Keratinocyte (primary cell): Measurements from ENCODE around the gene AZIN2.

Source experiments
- EZH2 ChIP-seq: IDR thresholded peaks from one replicate; pipeline ENCODE4 v1.6.1; 2012; ENCODE audit warnings: inconsistent platforms, mild to moderate bottlenecking, low read length, moderate library complexity
- TF ChIP-seq, protein P1 (sequence below), 3 experiments: IDR thresholded peaks in 1 of 3; conservative IDR thresholded peaks in 1 of 3; optimal IDR thresholded peaks in 1 of 3; 2 replicates in 2 of 3; 3 replicates in 1 of 3; pipeline versions ENCODE3 to v1.5.1; 2011; ENCODE audit warnings: low read length in 3 of 3, mild to moderate bottlenecking in 3 of 3, moderate library complexity in 2 of 3, control low read depth in 1 of 3, inconsistent platforms in 1 of 3; ENCODE audit not compliant: insufficient read depth in 2 of 3; ENCODE audit errors: extremely low read depth in 1 of 3

- TF ChIP-seq, protein P1, sequence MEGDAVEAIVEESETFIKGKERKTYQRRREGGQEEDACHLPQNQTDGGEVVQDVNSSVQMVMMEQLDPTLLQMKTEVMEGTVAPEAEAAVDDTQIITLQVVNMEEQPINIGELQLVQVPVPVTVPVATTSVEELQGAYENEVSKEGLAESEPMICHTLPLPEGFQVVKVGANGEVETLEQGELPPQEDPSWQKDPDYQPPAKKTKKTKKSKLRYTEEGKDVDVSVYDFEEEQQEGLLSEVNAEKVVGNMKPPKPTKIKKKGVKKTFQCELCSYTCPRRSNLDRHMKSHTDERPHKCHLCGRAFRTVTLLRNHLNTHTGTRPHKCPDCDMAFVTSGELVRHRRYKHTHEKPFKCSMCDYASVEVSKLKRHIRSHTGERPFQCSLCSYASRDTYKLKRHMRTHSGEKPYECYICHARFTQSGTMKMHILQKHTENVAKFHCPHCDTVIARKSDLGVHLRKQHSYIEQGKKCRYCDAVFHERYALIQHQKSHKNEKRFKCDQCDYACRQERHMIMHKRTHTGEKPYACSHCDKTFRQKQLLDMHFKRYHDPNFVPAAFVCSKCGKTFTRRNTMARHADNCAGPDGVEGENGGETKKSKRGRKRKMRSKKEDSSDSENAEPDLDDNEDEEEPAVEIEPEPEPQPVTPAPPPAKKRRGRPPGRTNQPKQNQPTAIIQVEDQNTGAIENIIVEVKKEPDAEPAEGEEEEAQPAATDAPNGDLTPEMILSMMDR (optimal IDR thresholded peaks at IDR 0.05 in 1 of 3, IDR thresholded peaks at IDR 0.05 in 1 of 3, conservative IDR thresholded peaks at IDR 0.05 in 1 of 3; ENCODE audit: extremely low read depth in 1 of 3, insufficient read depth in 2 of 3, low read length in 3 of 3): no peak
- no peak for TF ChIP-seq EZH2
These were observed 87.8 kb downstream of the AZIN2 start for GRCh38 chr1:33168556-33169289.
